Cardiac muscle cell (in vitro differentiated cells and primary cell): ENCODE data around the gene METTL26. TPM values are rescaled to one million over a fixed set of nuclear protein-coding genes. Genes with fewer than 3 reads are reported as not detected.

Source experiments
- DNase-seq, 2 donors: peaks; one replicate each; pipeline versions ENCODE4 v3.0.0 to v3.0.0-alpha.2; 2010 to 2017; ENCODE audit warnings: low read depth in 1 of 2, low spot score in 1 of 2
- H3K27ac ChIP-seq: fragments of 200-600 bp; sonication (generic); 2 replicates; pipeline ENCODE4 v1.5.1; 2016
- H3K27me3 ChIP-seq: fragments of 200-600 bp; sonication (generic); 2 replicates; pipeline ENCODE4 v1.6.0; 2016; ENCODE audit warnings: control low read depth
- H3K36me3 ChIP-seq: fragments of 200-600 bp; sonication (generic); 2 replicates; pipeline ENCODE4 v1.5.1; 2016; ENCODE audit warnings: control low read depth
- H3K4me1 ChIP-seq: fragments of 200-600 bp; sonication (generic); 2 replicates; pipeline ENCODE4 v1.8.1; 2017; ENCODE audit warnings: low read depth, mild to moderate bottlenecking, mixed run types
- H3K4me3 ChIP-seq: fragments of 200-600 bp; sonication (generic); 2 replicates; pipeline ENCODE4 v1.5.1; 2016; ENCODE audit warnings: mild to moderate bottlenecking
- H3K9me3 ChIP-seq: fragments of 200-600 bp; sonication (generic); 2 replicates; pipeline ENCODE4 v1.5.1; 2017; ENCODE audit warnings: low read depth, mild to moderate bottlenecking, control low read depth
- CTCF ChIP-seq: IDR thresholded peaks from 2 replicates; pipeline ENCODE4 v1.5.1; 2012; ENCODE audit warnings: low read depth, mild to moderate bottlenecking, low read length
- polyA plus RNA-seq: library from polyadenylated mRNA; unstranded; fragments of >200 nt; fragmentation: Nextera tagmentation; extraction: Ambion mirVana; gene quantifications from 2 replicates; pipeline ENCODE4 v1.2.1, GENCODE V29; 2016
- total RNA-seq: library from RNA; depleted of rRNA; stranded (reverse); fragments of >200 nt; gene quantifications from 2 replicates; pipeline ENCODE4 v1.2.3, GENCODE V29; 2016

Gene METTL26
- total and polyA plus RNA-seq, 2 experiments from 2014 or later = 153 to 196 TPM

GRCh38 chr16:682493-683395, 46.6 kb upstream of the METTL26 start:
- Histone ChIP-seq H3K27ac (peak overlapping the region; percentile 7), H3K4me3 (no peak overlapping the region), H3K4me1 (peaks cover 13% of the 10 kb centered on the region), H3K9me3 (no peaks in the 10 kb centered on the region), H3K27me3 (no peaks in the 10 kb centered on the region), H3K36me3 (peaks cover 32% of the 10 kb centered on the region)
- DNase-seq = no peak
- TF ChIP-seq CTCF = no peak

- Histone ChIP-seq H3K27ac (no peak overlapping the region), H3K9me3 (no peaks in the 10 kb centered on the region), H3K36me3 (peaks cover 29% of the 10 kb centered on the region), H3K27me3 (no peaks in the 10 kb centered on the region), H3K4me3 (no peak overlapping the region), H3K4me1 (peaks cover 13% of the 10 kb centered on the region)
- peak in 1 of 2 donors; percentile 43 for DNase-seq
- TF ChIP-seq CTCF = no peak
Observed at GRCh38 chr16:681746-682427, 45.8 kb upstream of the METTL26 start.

GRCh38 chr16:680967-681745, 45.1 kb upstream of the METTL26 start:
- TF ChIP-seq CTCF = peak; percentile 18
- Histone ChIP-seq H3K27me3 (no peaks in the 10 kb centered on the region), H3K9me3 (no peaks in the 10 kb centered on the region), H3K36me3 (peaks cover 24% of the 10 kb centered on the region), H3K27ac (peak overlapping the region; percentile 92), H3K4me1 (peaks cover 13% of the 10 kb centered on the region), H3K4me3 (peak overlapping the region; percentile 95)
- peak; percentile 40 to 63 for DNase-seq

- no peak for DNase-seq
- Histone ChIP-seq H3K9me3 (no peaks in the 10 kb centered on the region), H3K4me3 (peak overlapping the region; percentile 95), H3K4me1 (peaks cover 13% of the 10 kb centered on the region), H3K27me3 (no peaks in the 10 kb centered on the region), H3K36me3 (peaks cover 24% of the 10 kb centered on the region), H3K27ac (peak overlapping the region; percentile 92)
- TF ChIP-seq CTCF = no peak
Observed at GRCh38 chr16:680625-680945, 44.5 kb upstream of the METTL26 start.

GRCh38 chr16:679814-680624, 43.9 kb upstream of the METTL26 start, which contains the start of gene STUB1:
Gene STUB1, plus strand, starts transcription at chr16:680410. Its CDS starts 116 bp downstream, at chr16:680526.
- DNase-seq = peak; percentile 91 to 94
- no peak for TF ChIP-seq CTCF
- no peaks in the 10 kb centered on the region for H3K27me3 ChIP-seq
- peak within 1 kb of the TSS; percentile 92 for H3K27ac ChIP-seq
- H3K4me1 ChIP-seq = peaks cover 14% of the 10 kb centered on the region
- no peaks in the 10 kb centered on the region for H3K9me3 ChIP-seq
- H3K4me3 ChIP-seq = peak within 1 kb of the TSS; percentile 95
- H3K36me3 ChIP-seq = peaks cover 22% of the 10 kb centered on the region
